Osteocyte (in vitro differentiated cells): ENCODE measurements around the gene CC2D2A. TPM values are rescaled to one million over a fixed set of nuclear protein-coding genes. Genes with fewer than 3 reads are reported as not detected.

Source experiments
- DNase-seq: peaks from one replicate; pipeline ENCODE4 v3.0.0; 2021; ENCODE audit warnings: mixed read lengths; ENCODE audit not compliant: unreplicated experiment; ENCODE audit errors: extremely low spot score
- H3K27ac Mint-ChIP-seq: one replicate; pipeline ENCODE4 v1.8.0; 2021; ENCODE audit warnings: mild to moderate bottlenecking, mixed read lengths; ENCODE audit not compliant: unreplicated experiment
- H3K27me3 Mint-ChIP-seq: one replicate; pipeline ENCODE4 v1.8.0; 2021; ENCODE audit warnings: mixed read lengths; ENCODE audit not compliant: unreplicated experiment
- H3K36me3 Mint-ChIP-seq: one replicate; pipeline ENCODE4 v1.8.0; 2021; ENCODE audit warnings: mixed read lengths; ENCODE audit not compliant: unreplicated experiment
- H3K4me1 Mint-ChIP-seq: one replicate; pipeline ENCODE4 v1.8.0; 2021; ENCODE audit warnings: mixed read lengths; ENCODE audit not compliant: unreplicated experiment
- H3K4me3 Mint-ChIP-seq: one replicate; pipeline ENCODE4 v1.8.0; 2021; ENCODE audit warnings: mild to moderate bottlenecking, moderate library complexity, mixed read lengths; ENCODE audit not compliant: unreplicated experiment
- H3K9me3 Mint-ChIP-seq: one replicate; pipeline ENCODE4 v1.8.0; 2021; ENCODE audit warnings: mixed read lengths; ENCODE audit not compliant: unreplicated experiment
- total RNA-seq: library from RNA; stranded (reverse); gene quantifications from 2 replicates; pipeline ENCODE4 v1.2.1, GENCODE V29; 2021
- TF ChIP-seq, protein P1 (sequence below): fragments of 200-600 bp; sonication (generic); IDR thresholded peaks from 2 replicates; pipeline ENCODE4 v1.5.0; 2021; ENCODE audit warnings: antibody characterized with exemption, mild to moderate bottlenecking, moderate library complexity

CC2D2A gene
- total RNA-seq, 1 donor from 2014 or later = 31.2 TPM

DNA sequence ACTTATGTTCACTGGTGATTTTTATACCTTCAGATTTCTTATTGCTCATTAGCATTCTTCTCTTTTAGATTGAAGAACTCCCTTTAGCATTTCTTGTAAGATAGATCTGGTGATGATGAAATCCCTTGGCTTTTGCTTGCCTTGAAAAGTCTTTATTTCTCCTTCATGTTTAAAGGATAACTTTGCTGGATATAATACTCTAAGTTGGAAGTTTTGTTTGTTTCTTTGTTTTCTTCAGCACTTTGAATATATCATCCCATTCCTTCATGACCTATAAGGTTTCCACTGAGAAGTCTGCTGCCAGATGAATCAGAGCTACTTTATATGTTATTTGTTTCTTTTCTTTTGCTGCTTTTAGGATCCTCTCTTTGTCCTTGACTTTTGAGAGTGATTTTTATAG lies 18.5 kb downstream of the CC2D2A start:
- Mint-ChIP-seq H3K9me3 (peaks cover 41% of the 10 kb centered on the region), H3K36me3 (peaks cover 54% of the 10 kb centered on the region), H3K4me1 (peaks cover 54% of the 10 kb centered on the region), H3K27ac (peak overlapping the region; percentile 94), H3K27me3 (no peaks in the 10 kb centered on the region), H3K4me3 (no peak overlapping the region)
- TF ChIP-seq, protein P1, sequence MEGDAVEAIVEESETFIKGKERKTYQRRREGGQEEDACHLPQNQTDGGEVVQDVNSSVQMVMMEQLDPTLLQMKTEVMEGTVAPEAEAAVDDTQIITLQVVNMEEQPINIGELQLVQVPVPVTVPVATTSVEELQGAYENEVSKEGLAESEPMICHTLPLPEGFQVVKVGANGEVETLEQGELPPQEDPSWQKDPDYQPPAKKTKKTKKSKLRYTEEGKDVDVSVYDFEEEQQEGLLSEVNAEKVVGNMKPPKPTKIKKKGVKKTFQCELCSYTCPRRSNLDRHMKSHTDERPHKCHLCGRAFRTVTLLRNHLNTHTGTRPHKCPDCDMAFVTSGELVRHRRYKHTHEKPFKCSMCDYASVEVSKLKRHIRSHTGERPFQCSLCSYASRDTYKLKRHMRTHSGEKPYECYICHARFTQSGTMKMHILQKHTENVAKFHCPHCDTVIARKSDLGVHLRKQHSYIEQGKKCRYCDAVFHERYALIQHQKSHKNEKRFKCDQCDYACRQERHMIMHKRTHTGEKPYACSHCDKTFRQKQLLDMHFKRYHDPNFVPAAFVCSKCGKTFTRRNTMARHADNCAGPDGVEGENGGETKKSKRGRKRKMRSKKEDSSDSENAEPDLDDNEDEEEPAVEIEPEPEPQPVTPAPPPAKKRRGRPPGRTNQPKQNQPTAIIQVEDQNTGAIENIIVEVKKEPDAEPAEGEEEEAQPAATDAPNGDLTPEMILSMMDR = no peak
- DNase-seq = no peak

DNA sequence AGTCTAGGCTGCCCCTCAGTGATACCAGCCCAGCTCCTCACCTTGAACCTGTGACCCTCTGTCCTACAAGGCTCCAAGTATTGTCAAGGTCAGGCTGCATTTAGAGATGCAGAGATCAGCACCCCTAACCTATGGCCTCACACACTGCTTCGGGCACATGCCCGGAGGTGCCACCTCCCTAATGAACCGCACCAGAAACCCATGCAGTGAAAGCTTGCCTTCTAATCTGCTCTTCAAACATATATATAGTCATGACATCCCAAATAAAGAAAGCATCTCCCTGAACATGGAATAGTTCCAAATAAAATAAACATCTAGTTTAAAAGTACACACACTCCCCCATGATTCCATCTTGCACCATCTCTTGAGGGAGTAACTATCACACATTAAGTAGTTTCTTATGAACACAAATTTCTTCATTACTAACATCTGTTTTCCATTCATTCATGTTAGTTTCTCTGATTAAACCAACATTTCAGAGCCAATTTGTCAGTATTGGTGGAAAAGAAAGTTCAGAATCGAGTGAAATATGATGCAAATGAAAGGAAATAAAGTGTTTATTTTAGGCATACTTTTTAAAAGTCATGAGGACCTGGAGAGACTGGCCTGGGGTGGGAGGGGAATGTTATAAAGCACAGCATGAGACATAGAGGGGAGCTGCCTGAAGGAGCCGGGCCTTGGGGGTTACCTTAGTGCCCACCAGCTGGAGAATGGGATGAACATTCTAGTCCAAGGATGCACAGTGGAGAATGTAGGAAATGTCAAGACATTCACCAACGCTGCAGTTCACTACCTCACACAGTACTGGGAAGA lies 19.2 kb downstream of the CC2D2A start:
- Mint-ChIP-seq H3K27me3 (no peaks in the 10 kb centered on the region), H3K4me3 (peak overlapping the region; percentile 34), H3K4me1 (peaks cover 47% of the 10 kb centered on the region), H3K9me3 (peaks cover 41% of the 10 kb centered on the region), H3K27ac (peak overlapping the region; percentile 94), H3K36me3 (peaks cover 49% of the 10 kb centered on the region)
- TF ChIP-seq, protein P1 = no peak
- no peak for DNase-seq

DNA sequence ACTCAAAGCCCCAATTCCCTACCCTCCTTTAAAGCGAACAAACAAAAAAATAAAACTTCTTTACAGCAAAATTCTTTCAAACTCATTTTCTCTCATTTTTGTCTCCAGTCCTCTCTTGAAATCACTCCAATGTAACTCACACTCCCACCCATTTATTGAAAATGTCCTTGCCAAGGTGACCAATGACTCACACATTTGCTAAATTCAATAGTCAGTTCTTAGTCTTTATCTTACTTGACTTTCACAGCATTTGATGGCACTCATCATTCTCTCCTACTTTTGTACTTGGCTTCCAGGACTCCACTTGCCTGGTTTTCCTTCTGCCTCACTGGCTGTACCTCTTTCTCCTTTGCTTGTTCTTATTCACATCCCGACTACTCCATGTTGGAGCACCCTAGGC lies 19.9 kb downstream of the CC2D2A start:
- TF ChIP-seq, protein P1 = no peak
- H3K36me3 Mint-ChIP-seq = peaks cover 42% of the 10 kb centered on the region
- no peaks in the 10 kb centered on the region for H3K27me3 Mint-ChIP-seq
- H3K4me1 Mint-ChIP-seq = peaks cover 44% of the 10 kb centered on the region
- H3K27ac Mint-ChIP-seq = peak overlapping the region; percentile 94
- H3K9me3 Mint-ChIP-seq = peaks cover 41% of the 10 kb centered on the region
- DNase-seq = no peak
- H3K4me3 Mint-ChIP-seq = no peak overlapping the region

DNA sequence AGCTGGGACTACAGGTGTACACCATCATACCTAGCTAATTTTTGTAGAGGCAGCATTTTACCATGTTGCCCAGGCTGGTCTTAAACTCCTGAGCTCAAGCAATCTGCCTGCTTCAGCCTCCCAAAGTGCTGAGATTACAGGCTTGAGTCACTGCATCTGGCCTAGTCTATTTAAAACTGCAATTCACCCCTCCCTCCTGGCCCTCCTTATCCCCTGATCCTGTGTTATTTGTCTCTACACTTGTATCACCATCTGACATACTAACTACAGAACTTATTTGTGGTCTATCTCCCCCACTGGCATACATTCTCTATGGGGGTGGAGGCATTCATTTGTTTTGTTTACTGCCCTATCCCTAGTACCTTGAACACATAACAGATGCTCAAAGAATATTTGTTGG lies 23.7 kb downstream of the CC2D2A start:
- TF ChIP-seq, protein P1 = no peak
- DNase-seq = no peak
- Mint-ChIP-seq H3K27ac (no peak overlapping the region), H3K4me3 (no peak overlapping the region), H3K9me3 (peaks cover 20% of the 10 kb centered on the region), H3K4me1 (peaks cover 49% of the 10 kb centered on the region), H3K27me3 (no peaks in the 10 kb centered on the region), H3K36me3 (peaks cover 13% of the 10 kb centered on the region)

DNA sequence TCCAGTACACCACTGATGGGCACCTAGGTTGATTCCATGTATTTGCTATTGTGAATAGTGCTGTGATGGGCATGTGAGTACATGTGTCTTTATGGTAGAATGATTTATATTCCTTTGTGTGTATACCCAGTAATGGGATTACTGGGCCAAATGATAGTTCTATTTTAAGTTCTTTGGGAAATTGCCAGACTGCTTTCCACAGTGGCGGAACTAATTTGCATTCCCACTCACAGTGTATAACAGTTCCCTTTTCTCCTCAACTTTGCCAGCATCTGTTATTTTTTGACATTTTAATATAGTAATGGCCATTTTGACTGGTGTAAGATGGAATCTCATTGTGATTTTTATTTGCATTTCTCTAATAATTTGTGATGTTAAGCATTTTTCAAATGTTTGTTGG lies 25.9 kb downstream of the CC2D2A start:
- TF ChIP-seq, protein P1 = no peak
- no peak overlapping the region for H3K4me3 Mint-ChIP-seq
- peaks cover 28% of the 10 kb centered on the region for H3K4me1 Mint-ChIP-seq
- H3K27ac Mint-ChIP-seq = no peak overlapping the region
- no peak for DNase-seq
- peaks cover 17% of the 10 kb centered on the region for H3K9me3 Mint-ChIP-seq
- H3K36me3 Mint-ChIP-seq = peaks cover 10% of the 10 kb centered on the region
- no peaks in the 10 kb centered on the region for H3K27me3 Mint-ChIP-seq
